NCI-H2171 (cell line): ENCODE results near the gene DEPDC7.
A peak's percentile ranks its signal among the peaks of the same experiment; 100 is the strongest.

Experiments
- DNase-seq: peaks from one replicate; lab custom pipeline; 2025; lab: John Stamatoyannopoulos, UW

Gene DEPDC7

DNA sequence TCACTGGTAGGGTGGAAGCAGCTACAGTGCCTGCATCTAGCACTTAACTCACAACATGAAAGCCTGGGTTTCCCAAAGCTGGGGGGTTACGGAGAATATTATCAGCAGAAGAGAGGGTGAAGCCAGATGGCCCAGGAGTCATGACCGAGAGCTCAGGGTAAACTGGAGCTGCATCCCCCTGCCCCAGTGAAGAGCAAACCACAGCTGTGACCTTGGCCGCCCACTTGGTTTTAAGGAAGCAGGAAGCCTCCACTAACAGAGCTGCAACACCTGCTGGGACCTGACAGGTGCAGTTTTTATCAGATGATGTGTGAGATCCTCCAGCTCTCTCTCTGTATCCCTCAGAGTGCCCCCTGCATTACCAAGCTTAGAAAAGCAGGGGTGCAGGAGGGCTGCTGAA, 44.6 kb downstream of the DEPDC7 start:
- DNase-seq = no peak

DNA sequence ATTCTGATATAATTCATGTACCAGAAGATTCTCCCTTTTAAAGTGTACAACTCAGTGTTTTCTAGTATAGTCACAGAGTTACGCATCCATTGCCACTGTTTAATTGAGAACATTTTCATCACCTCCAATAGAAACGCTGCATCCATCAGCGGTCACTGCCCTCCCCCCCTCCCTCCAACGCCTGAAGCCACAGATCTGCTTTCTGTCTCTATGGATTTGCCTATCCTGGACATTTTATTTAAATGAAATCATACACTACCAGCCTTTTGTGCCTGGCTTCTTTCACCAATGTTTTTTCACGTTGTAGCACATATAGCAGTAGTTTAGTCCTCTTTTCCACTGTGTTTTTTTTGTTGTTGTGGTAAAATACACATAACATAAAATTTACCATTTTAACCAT, 46.5 kb downstream of the DEPDC7 start:
- DNase-seq = no peak

DNA sequence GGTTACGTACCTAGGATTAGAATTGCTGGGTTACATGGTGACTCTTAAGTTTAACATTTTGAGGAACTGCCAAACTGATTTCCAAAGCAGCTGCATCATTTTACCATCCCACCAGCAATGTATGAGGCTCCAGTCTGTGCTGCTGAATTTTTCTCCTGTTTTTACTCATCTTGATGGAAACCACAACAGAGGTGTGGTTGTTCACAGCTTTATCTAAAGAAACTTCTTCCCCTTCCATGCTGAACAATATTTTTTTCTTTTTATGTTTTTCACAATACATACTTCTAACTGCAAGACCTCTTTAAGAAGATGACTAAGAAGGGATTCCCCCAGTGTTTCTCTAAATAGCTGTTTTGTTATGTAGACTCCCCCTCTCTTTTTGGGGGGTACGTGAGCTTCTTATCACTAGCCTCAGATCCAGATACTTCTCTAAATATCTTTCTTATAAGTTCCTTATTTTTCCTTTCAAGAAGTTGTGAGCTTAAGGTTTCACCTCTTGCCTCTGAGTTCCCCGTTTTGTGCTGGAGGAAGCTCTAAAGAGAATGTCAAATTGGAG, 47.7 kb downstream of the DEPDC7 start:
- DNase-seq = no peak

DNA sequence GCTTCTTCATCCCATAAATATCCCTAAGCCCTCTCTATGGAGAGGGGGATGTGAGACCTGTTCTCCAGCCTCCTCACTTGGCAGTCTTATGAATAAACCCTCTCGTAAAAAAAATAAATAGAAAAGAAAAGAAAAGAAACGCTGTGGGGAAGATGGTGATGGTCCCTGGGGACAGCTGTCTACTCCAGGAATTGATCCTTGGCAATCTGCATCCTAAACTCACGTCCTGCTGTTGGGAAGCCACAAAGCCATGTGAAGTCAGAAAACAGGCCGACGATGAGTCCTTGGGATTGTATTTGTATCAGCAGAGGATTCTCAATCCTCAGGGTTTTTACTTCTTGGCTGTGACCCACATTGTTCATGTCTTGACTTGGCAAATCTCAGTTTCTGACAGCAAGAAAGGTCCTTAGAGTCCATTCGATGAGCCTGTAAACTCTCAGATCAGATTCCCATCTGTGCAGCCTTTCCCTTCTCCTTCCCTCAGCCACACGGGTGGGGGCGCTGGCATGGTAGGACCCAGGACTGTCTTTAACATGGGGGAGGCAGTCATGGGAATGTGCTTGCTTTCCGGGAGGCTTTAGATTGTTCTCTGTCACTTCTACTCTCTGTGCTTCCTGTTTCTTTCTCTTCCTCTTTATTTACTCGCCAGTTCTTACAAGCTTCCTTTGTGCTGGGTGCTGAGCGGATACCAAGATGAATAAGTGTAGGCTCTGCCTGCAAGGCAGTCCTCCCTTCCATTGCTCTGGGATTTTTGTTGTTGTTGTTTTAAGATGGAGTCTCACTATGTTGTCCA, 48.6 kb downstream of the DEPDC7 start:
- DNase-seq = no peak

DNA sequence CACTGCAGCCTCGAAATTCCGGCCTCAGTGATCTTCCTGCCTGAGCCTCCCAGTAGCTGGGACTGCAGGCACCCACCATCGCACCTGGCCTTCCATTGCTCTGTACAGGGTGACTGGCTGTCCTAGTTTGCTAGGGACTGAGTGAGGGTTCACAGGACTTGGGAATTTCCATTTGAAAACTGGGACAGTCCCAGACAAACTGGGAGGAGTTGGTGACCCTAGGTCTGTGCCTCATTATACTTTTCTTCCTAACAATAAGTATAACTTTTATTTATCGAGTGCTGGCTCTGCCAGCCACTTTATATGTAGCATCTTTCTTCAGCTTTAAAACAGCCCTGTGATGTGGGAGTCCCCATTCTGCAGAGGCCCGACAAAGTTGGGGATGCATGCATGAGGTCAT, 49.2 kb downstream of the DEPDC7 start:
- no peak for DNase-seq

DNA sequence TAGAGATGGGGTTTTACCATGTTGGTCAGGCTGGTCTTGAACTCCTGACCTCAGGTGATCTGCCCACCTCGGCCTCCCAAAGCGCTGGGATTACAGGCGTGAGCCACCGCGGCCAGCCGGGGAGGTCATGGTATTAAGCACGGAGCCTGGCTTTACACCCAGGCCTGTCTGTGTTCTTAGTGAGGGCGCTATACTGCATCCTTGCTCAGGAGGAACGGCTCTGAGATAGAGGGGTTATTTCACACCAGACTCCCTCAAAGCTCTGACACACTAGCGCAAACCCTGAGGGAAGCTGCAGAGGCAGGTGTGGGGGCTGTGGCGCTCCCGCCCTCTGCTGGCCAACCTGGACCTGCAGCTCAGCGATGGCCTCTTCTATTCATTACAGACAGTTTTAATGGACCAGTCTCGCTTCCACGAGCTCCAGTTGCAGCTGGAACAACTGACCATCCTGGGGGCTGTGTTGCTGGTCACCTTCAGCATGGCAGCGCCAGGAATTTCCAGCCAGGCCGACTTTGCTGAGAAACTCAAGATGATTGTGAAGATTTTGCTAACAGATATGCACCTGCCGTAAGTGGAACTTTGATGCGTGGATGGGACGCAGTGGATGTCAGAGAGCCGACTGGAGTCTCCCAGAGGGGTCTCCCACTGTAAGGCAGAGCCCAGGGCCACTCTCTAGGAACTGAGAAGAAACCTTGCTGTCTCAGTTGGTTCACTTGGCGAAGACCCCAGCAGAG, 49.9 kb downstream of the DEPDC7 start:
- DNase-seq = peak; percentile 51

DNA sequence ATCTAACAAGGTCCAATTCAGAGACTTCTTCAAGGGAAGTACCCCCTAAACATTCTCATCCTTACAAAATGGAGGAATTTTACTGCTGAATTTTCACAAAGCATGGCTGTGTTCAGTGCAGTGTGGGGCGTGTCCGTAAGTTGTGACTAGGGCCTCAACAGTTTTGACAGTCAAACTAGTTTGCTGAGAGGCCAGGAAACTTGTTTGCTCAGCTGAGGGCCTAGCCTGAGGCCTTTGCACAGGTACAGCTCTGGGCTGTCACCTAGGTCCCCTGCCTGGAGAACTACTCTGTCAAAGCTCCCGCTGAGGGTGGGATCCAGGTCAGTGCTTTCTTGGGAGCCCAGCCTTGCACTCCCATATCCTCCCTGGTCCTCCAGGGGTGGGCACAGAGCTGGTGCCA, 51.6 kb downstream of the DEPDC7 start:
- DNase-seq = no peak

GRCh38 chr11:33068611-33069340, 53.1 kb downstream of the DEPDC7 start:
- DNase-seq = no peak

DNA sequence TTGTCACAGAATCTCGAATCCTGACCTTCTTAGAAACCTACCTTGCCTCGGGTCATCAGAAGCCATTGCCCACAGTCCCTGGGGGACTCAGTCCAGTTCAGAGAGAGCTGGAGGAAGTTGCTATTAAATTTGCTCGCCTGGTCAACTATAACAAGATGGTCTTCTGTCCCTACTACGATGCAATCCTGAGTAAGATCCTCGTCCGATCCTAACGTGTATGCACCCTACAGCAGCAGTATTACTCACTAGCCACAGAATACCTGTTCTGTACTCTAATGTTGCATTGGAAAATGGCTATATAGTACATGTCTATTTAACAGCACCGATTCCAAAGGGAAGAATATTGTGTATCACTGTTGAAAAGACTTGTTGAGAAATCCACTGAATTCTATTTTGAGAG, 56.8 kb downstream of the DEPDC7 start:
- DNase-seq = no peak
